WERI-Rb-1 (cell line): Measurements from ENCODE around the gene ACER3.
A peak's percentile ranks its signal among the peaks of the same experiment; 100 is the strongest.
"Not testable (repeated sequence)": the region's sequence is repeated elsewhere in the genome, so short reads cannot be mapped to it uniquely, and the experiment has no call there.

Experiments
- DNase-seq: peaks from one replicate; pipeline ENCODE4 v3.0.0-alpha.2; 2020
- H3K27ac ChIP-seq: fragments of 250-450 bp; sonication (Bioruptor Pico); 2 replicates; pipeline ENCODE4 v1.5.1; 2020; ENCODE audit warnings: mild to moderate bottlenecking, moderate library complexity
- H3K27me3 ChIP-seq: fragments of 250-450 bp; sonication (Bioruptor Pico); 2 replicates; pipeline ENCODE4 v1.5.1; 2021; ENCODE audit warnings: mild to moderate bottlenecking, low read depth, moderate library complexity; ENCODE audit not compliant: insufficient read depth, severe bottlenecking
- H3K36me3 ChIP-seq: fragments of 250-450 bp; sonication (Bioruptor Pico); 2 replicates; pipeline ENCODE4 v1.5.1; 2020; ENCODE audit warnings: mild to moderate bottlenecking, moderate library complexity
- H3K4me3 ChIP-seq: 2 replicates; pipeline ENCODE4 v1.5.1; 2011; ENCODE audit warnings: low read depth, mild to moderate bottlenecking, control low read depth, low read length
- H3K9me3 ChIP-seq: fragments of 250-450 bp; sonication (Bioruptor Pico); 2 replicates; pipeline ENCODE4 v1.5.1; 2021; ENCODE audit warnings: mild to moderate bottlenecking, moderate library complexity; ENCODE audit not compliant: severe bottlenecking
- CTCF ChIP-seq: IDR thresholded peaks from 2 replicates; pipeline ENCODE4 v1.5.1; 2011; ENCODE audit warnings: low read depth, mild to moderate bottlenecking, control low read depth, inconsistent platforms, low read length

The ACER3 gene

DNA sequence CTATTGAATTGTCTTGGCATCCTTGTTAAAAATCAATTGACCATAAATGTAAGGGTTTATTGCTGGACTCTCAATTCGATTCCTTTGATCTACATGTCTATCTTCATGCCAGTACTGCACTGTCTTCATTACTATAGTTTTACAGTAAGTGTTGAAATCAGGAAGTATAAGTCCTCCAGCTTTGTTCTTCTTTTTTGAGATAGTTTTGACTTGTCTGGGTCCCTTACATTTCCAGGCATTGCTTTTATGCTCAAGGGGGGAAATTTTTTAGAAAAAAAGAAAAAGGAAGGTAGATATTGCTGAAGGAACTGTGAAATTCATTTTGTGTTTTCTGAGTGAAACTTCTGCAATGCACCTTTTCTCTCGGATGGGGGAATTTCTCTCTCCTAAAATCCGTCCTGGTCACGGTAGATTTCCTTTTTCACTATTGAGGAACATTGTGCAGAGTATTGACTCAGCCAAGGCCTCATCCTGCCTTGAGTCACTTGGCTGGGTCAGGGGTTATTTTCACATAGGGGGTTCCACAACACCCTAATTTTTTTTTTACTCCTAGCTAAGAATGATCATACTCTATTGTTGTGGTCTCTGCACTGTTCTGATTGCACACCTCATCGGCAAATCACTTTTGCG lies 2.8 kb upstream of the ACER3 start:
- no peaks in the 10 kb centered on the region for H3K9me3 ChIP-seq
- DNase-seq: no peak
- H3K36me3 ChIP-seq: no peaks in the 10 kb centered on the region
- no peak for TF ChIP-seq CTCF
- H3K27ac ChIP-seq: no peak overlapping the region
- no peaks in the 10 kb centered on the region for H3K27me3 ChIP-seq
- H3K4me3 ChIP-seq: no peak overlapping the region

DNA sequence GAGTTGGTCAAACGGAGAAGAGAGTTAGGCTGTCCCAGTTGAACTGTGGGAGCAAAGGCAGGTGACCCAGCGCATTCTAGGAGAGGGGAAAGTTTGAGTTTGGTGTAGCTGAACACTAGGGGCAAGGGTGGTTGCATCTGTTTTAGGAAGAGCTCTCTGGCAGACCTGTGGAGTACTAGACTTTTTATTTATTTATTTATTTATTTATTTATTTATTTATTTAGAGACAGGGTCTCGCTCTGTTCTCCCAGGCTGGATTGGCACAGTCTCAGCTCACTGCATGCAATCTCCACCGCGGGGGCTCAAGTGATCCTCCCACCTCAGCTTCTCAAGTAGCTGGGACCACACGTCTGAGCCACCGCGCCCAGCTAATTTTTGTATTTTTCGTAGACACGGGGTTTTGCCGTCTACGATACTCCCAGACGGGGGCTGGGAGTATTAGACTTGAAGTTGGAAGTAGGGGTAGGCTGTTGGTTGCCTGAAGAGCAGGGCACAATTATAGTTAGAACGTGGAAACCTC lies 950 bp upstream of the ACER3 start:
- no peak for TF ChIP-seq CTCF
- H3K27ac ChIP-seq: no peak overlapping the region

GRCh38 chr11:76861490-76861953 lies 804 bp downstream of the ACER3 start:
- H3K27me3 ChIP-seq: no peaks in the 10 kb centered on the region
- peak; percentile 29 for DNase-seq
- H3K36me3 ChIP-seq: no peaks in the 10 kb centered on the region
- TF ChIP-seq CTCF: no peak
- peak overlapping the region; percentile 95 for H3K4me3 ChIP-seq
- H3K27ac ChIP-seq: no peak overlapping the region
- no peaks in the 10 kb centered on the region for H3K9me3 ChIP-seq

More for the DNA sequence above, 950 bp upstream of the ACER3 start:
- H3K36me3 ChIP-seq: no peaks in the 10 kb centered on the region
- no peaks in the 10 kb centered on the region for H3K27me3 ChIP-seq
- DNase-seq: no peak
- H3K9me3 ChIP-seq: no peaks in the 10 kb centered on the region
- no peak overlapping the region for H3K4me3 ChIP-seq

- DNase-seq, H3K4me3 ChIP-seq, H3K27me3 ChIP-seq, H3K9me3 ChIP-seq, H3K36me3 ChIP-seq, H3K27ac ChIP-seq: not testable (repeated sequence)
These were observed 2.1 kb downstream of the ACER3 start for GRCh38 chr11:76862794-76863193.

GRCh38 chr11:76863196-76863777 lies 2.6 kb downstream of the ACER3 start:
- H3K27me3 ChIP-seq: no peaks in the 10 kb centered on the region
- H3K4me3 ChIP-seq: no peak overlapping the region
- H3K27ac ChIP-seq: no peak overlapping the region
- H3K9me3 ChIP-seq: no peaks in the 10 kb centered on the region
- no peaks in the 10 kb centered on the region for H3K36me3 ChIP-seq
- DNase-seq: no peak
- no peak for TF ChIP-seq CTCF

GRCh38 chr11:76872959-76873827 lies 12.5 kb downstream of the ACER3 start:
- H3K4me3 ChIP-seq: no peak overlapping the region
- DNase-seq: peak; percentile 18
- H3K27ac ChIP-seq: no peak overlapping the region
- no peak for TF ChIP-seq CTCF
- H3K9me3 ChIP-seq: no peaks in the 10 kb centered on the region
- H3K27me3 ChIP-seq: no peaks in the 10 kb centered on the region
- H3K36me3 ChIP-seq: no peaks in the 10 kb centered on the region; the same call in 1 of the 2 replicates
